ENCODE data around the gene FBXW5.

FBXW5 gene

DNA sequence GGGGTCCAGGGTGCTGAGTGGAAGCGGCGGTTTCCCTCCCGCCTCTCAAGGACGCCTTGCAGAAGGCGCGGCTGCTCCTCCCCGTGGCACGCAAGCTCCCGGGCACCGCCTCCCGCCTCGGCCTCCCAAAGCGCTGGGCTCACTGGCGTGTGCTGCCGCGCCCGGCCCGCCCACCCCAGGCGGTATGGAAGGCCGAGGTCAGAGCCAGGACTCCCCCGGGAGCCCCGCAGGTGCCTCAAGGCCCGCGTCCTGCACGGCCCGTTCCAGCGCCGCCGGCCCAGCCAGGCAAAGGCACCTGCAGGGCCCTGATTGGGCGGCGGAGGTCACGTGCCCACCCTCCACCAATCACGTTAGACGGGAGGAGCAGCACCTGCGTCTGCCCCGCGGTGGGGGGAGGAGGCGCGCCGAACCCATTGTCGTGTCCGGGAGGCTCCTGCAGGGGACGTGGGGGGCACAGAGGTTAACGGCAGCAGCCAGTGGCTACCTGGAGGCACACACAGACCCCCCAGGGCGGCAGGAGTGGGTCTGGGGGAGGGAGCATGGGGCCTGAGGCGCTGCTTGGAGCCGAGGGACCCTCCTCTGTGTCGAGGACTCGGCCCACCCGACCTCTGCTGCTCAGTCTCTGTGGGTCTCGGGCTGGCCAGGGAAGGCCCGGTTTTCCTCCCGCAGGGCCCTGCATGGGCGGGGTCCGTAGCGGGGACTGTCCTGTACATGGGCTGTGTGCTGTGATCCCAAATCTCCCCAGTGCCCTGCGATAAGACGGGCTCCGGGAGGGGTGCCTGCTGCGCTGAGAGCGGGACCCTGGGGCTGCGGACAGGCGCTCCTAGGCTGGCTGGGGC, 5.5 kb upstream of the FBXW5 start:
- in situ Hi-C loops (cut with HindIII; ENCODE audit: low sequenced_read_pairs) = no loop called here

DNA sequence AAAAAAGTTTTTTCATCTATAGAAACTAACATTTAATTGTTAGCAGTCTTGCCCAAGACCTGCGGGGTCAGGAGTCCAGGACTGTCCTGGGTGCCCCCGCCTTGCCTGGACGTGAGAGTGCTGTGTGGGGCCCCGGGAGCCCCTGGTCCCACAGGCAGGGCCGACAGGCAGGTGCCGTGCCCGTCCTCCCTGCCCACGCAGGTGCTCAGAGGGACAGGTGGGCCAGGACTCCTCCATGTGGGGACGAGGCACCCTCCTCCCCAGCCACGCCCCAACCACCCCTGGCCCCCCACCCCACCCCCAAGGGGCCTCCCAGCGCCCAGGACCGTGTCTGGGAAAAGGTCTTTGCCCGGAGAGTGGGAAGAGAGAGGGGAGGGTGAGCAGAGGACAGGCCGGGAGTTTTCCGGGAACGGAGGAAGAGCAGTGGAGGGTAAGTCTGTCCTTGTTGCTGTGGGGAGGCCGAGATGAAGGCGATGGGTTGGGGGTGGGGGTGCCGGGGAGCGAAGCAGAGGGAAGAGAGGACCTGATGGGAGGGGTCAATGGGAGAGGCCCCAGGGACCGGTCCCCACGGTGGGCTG, 4.8 kb upstream of the FBXW5 start:
- in situ Hi-C loops (cut with HindIII; ENCODE audit: low sequenced_read_pairs) = no loop called here

GRCh38 chr9:136947955-136948510, 3.5 kb upstream of the FBXW5 start:
- in situ Hi-C loops (cut with HindIII; ENCODE audit: low sequenced_read_pairs) = no loop called here

DNA sequence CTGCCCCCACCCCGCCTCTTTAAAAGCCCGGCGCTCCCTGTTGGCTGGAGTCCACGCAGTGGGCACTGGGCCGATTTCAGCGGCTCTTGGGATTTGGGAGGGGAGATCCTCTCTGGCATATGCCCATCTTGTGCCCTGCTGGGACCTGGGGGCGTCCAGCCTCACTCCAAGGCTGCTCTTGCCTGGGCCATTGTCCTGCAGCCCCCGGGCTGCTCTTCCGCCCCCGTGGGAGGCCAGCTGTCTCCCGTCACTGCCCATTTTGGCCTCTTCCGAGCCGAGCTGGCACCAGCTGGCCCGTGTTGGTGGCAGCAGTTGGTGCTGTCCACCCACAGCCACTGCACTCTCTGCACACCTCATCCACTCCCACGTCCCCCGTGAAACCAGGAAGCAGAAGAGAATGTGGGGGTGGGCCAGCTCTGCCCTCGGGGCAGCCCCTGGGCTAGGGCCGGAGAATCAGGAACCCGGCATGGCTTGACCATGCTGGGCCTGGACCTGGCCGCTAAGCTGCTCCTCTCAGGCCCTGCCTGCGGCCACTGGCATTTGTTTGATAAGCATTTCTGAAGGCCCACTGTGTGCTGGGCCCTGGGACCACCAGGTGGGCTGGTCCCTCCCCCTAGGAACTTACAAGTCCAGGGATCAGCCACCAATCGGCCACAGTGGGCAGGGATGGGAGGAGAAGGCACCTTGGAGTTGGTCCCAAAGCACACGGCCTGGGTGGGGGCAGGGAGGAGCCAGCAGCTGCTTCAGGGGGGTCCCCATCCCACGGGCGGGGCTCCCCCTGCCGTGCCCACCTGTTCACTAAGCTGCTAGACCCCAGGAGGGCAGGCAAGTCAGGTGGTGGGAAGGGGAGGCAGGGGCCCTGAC, 2.7 kb upstream of the FBXW5 start:
- in situ Hi-C loops (cut with HindIII; ENCODE audit: low sequenced_read_pairs) = no loop called here

DNA sequence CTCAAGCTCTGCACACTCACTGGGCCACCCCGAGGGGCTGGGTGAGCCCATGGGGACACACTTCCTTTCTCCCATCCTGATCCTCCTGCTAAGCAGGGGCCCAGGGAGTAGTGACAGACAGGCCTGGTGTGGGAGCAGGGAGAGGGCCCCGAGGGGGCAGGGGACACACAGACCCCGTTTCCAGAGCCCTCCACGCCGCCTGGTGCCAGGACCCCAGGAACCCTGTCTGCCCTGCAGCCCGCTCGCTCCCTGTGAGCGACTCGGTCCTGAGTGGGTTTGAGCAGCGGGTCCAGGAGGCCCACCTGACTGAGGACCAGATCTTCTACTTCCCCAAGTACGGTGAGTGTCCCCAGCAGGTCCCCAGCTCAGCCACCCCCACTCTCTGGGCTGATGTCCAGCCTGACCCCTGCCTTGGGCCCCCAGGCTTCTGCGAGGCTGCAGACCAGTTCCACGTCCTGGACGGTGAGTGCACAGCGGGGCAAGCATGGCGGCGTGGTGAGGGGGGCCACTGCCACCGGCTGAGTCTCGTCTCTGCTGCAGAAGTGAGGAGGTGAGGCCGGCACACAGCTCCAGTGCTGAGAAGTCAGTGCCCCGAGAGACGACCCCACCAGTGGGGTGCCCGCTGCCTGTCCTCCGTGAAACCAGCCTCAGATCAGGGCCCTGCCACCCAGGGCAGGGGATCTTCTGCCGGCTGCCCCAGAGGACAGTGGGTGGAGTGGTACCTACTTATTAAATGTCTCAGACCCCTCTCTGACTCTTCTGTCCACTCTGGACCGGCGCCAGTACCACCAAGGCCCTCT, 1.9 kb upstream of the FBXW5 start:
- in situ Hi-C loops (cut with HindIII; ENCODE audit: low sequenced_read_pairs) = no loop called here

DNA sequence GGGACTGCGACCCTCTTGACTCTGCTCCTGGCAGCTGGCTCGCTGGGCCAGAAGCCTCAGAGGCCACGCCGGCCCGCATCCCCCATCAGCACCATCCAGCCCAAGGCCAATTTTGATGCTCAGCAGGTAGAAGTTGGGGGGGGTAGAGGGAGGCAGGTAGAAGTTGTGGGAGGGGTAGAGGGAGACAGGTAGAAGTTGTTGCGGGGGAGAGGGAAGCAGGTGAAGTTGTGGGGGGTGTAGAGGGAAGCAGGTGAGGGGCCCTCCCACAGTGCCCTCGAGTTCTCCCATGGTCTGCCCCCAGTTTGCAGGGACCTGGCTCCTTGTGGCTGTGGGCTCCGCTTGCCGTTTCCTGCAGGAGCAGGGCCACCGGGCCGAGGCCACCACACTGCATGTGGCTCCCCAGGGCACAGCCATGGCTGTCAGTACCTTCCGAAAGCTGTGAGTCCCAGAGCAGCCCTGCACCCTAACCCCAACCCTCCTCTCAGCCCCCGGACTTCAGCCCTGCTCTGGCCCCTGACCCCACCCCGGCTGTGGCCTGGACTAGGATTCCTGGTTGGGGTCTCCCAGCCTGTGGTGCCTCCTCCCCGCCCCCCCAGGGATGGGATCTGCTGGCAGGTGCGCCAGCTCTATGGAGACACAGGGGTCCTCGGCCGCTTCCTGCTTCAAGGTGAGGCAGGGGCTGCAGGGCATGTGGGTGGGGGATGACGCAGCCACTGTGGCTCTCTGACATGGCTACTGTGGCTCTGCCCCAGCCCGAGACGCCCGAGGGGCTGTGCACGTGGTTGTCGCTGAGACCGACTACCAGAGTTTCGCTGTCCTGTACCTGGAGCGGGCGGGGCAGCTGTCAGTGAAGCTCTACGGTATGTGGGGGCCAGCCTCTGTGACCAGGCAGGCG, 1.0 kb upstream of the FBXW5 start:
- in situ Hi-C loops (cut with HindIII; ENCODE audit: low sequenced_read_pairs) = no loop called here

DNA sequence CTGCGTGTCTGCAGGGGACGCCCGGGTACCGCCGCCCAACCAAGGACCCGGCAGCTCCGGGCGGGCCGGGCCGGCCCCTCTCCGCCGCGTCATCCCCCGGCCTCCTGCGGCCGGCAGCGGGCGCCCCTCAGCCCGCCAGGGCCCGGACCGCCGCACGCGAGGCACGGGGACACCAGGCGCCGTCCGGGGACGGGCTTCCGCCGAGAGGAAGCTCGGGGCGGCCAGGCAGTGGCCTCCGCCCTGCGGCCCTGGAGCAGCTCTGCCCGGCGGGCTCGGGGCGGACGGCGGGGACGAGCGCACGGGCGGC, 373 bp downstream of the FBXW5 start:
- in situ Hi-C loops (cut with HindIII; ENCODE audit: low sequenced_read_pairs) = no loop called here

DNA sequence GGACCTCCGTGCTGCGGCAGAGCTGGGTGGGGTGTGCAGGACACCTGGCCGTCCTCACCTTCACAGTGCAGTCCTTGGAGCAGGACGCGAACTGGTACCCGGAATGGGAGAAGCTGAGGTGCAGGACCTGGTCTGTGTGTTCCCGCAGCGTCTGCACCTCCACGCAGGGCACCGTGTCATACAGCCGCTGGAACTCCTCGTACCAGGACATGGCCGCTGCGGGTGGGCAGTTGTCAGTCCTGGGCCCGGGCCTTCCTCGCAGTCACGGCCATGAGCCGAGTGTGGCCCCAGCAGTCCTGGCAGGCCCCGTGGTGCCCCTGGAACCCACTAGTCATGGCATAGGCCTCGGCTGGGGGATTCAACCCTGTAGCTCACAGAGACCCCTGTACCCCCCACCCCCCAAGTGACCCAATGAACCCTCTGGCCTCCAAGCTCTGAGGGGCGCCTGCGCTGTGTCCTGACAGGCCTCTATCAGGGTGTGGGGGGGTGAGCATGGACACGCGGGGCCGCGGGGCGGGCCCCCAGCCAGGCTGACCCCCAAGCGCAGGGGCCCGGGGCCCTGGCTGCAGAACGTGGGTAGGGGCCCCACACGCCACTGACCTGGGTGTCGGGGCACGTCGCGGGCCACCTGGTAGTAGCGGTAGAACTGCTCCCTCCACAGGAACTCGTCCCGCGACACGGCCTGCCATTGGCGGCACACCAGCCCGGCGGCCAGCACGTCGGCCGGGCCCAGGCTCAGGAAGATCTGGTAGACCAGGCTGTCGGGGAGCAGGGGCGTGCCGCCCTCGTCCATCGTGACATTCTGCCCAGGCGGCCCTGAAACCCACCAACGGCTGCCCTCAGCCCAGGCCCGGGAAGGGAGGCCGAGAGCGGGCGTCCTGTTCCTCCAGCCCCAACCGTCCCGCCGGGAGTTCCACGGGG, 987 bp downstream of the FBXW5 start:
- in situ Hi-C loops (cut with HindIII; ENCODE audit: low sequenced_read_pairs) = no loop called here

- in situ Hi-C loops (cut with HindIII; ENCODE audit: low sequenced_read_pairs) = no loop called here
Measured at GRCh38 chr9:136942881-136943230, 1.7 kb downstream of the FBXW5 start.

GRCh38 chr9:136942112-136942880, 2.2 kb downstream of the FBXW5 start:
- in situ Hi-C loops (cut with HindIII; ENCODE audit: low sequenced_read_pairs) = no loop called here

GRCh38 chr9:136941231-136942111, 3.1 kb downstream of the FBXW5 start:
- in situ Hi-C loops (cut with HindIII; ENCODE audit: low sequenced_read_pairs) = no loop called here

GRCh38 chr9:136940526-136941230, 3.9 kb downstream of the FBXW5 start:
- in situ Hi-C loops (cut with HindIII; ENCODE audit: low sequenced_read_pairs) = no loop called here

DNA sequence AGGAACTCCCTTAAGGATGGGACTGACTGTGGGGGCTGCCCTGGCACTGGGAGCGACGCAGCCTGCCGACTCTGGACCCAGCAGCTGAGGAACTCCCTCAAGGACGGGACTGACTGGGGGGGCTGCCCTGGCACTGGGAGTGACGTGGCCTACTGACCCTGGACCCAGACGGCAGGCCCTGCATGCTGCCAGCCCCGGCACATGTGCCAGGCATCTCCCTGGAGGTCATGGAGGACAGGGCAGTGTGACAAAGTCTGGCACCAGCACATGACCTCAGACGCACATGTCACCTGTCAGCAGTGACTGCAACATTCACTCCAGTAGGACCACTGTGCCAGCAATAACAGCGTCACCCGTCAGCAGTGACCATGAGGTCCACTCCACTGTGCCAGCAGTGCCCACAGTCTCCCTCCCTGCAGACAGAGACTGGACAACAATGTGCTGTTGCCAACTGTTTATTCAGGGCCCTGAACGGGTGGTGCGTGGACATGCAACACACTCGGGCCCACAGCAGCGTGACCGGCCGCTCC, 4.5 kb downstream of the FBXW5 start:
- in situ Hi-C loops (cut with HindIII; ENCODE audit: low sequenced_read_pairs) = loop anchor here (10.0 kb wide), 2 partner anchors 55 to 125 kb away; partner anchors contain the start of gene TRAF2

GRCh38 chr9:136939431-136939995, 5.0 kb downstream of the FBXW5 start:
- in situ Hi-C loops (cut with HindIII; ENCODE audit: low sequenced_read_pairs) = loop anchor here (10.0 kb wide), 2 partner anchors 55 to 125 kb away; partner anchors contain the start of gene TRAF2

DNA sequence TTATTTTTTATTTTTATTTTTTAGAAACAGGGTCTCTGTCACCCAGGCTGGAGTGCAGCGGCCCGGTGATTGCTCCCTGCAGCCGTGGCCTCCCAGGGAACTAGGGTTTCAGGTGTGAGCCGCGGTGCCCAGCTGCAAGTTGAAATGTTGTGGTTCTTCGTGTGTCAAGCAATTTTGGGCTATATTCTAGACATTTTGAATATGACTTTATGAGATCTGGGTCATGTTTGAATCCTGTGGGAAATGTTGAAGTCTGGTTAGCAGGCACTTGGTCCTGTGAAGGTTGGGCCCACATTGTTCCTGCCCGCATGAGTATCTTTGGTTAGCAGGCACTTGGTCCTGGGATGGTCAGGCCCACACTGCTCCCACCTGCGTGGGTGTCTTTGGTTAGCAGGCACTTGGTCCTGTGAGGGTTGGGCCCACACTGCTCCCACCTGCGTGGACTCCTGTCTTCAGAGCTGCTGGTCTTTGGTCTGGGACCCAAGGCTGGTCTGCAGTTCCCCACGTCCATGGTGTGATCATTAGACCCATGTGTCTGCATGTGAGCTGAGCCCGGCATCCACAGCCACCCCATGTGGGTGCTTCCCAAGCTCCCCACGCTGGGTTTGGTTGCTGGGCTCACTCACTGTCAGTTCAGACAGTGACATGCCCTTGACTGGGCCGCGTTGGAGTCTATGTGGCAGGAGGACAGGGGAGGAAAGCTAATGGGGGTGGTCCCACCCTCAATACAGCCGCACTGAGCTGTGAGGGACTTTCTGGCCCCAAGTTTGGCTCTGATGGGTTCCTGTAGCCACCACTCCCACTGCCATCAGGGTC, 7.1 kb downstream of the FBXW5 start:
- in situ Hi-C loops (cut with HindIII; ENCODE audit: low sequenced_read_pairs) = loop anchor here (10.0 kb wide), 2 partner anchors 53 to 123 kb away; partner anchors contain the start of gene TRAF2
